WERI-Rb-1 (cell line): Measurements from ENCODE around the gene FAM78B.

Experiments used
- DNase-seq: peaks from one replicate; pipeline ENCODE4 v3.0.0-alpha.2; 2020
- H3K27ac ChIP-seq: fragments of 250-450 bp; sonication (Bioruptor Pico); 2 replicates; pipeline ENCODE4 v1.5.1; 2020; ENCODE audit warnings: mild to moderate bottlenecking, moderate library complexity
- H3K27me3 ChIP-seq: fragments of 250-450 bp; sonication (Bioruptor Pico); 2 replicates; pipeline ENCODE4 v1.5.1; 2021; ENCODE audit warnings: mild to moderate bottlenecking, low read depth, moderate library complexity; ENCODE audit not compliant: insufficient read depth, severe bottlenecking
- H3K36me3 ChIP-seq: fragments of 250-450 bp; sonication (Bioruptor Pico); 2 replicates; pipeline ENCODE4 v1.5.1; 2020; ENCODE audit warnings: mild to moderate bottlenecking, moderate library complexity
- H3K4me3 ChIP-seq: 2 replicates; pipeline ENCODE4 v1.5.1; 2011; ENCODE audit warnings: low read depth, mild to moderate bottlenecking, control low read depth, low read length
- H3K9me3 ChIP-seq: fragments of 250-450 bp; sonication (Bioruptor Pico); 2 replicates; pipeline ENCODE4 v1.5.1; 2021; ENCODE audit warnings: mild to moderate bottlenecking, moderate library complexity; ENCODE audit not compliant: severe bottlenecking
- CTCF ChIP-seq: IDR thresholded peaks from 2 replicates; pipeline ENCODE4 v1.5.1; 2011; ENCODE audit warnings: low read depth, mild to moderate bottlenecking, control low read depth, inconsistent platforms, low read length

The FAM78B gene

GRCh38 chr1:166119471-166119965 lies 47.3 kb downstream of the FAM78B start:
- Histone ChIP-seq H3K4me3 (no peak overlapping the region), H3K27me3 (no peaks in the 10 kb centered on the region), H3K9me3 (no peaks in the 10 kb centered on the region), H3K27ac (no peak overlapping the region), H3K36me3 (no peaks in the 10 kb centered on the region)
- no peak for TF ChIP-seq CTCF
- no peak for DNase-seq

- Histone ChIP-seq H3K9me3 (no peaks in the 10 kb centered on the region), H3K36me3 (no peaks in the 10 kb centered on the region)
- TF ChIP-seq CTCF = no peak
Measured at GRCh38 chr1:166117776-166118175, 49.0 kb downstream of the FAM78B start.

GRCh38 chr1:166116026-166116425 lies 50.8 kb downstream of the FAM78B start:
- no peak for DNase-seq
- Histone ChIP-seq H3K4me3 (no peak overlapping the region), H3K36me3 (no peaks in the 10 kb centered on the region), H3K27ac (no peak overlapping the region), H3K9me3 (no peaks in the 10 kb centered on the region), H3K27me3 (no peaks in the 10 kb centered on the region)
- no peak for TF ChIP-seq CTCF

More at GRCh38 chr1:166117776-166118175, 49.0 kb downstream of the FAM78B start:
- Histone ChIP-seq H3K27ac (no peak overlapping the region), H3K4me3 (no peak overlapping the region), H3K27me3 (no peaks in the 10 kb centered on the region)
- DNase-seq = no peak

GRCh38 chr1:166114419-166114818 lies 52.4 kb downstream of the FAM78B start:
- no peak for TF ChIP-seq CTCF
- Histone ChIP-seq H3K9me3 (no peaks in the 10 kb centered on the region), H3K27me3 (no peaks in the 10 kb centered on the region), H3K4me3 (no peak overlapping the region), H3K27ac (no peak overlapping the region), H3K36me3 (no peaks in the 10 kb centered on the region)
- no peak for DNase-seq

GRCh38 chr1:166113630-166114029 lies 53.2 kb downstream of the FAM78B start:
- no peaks in the 10 kb centered on the region for H3K36me3 ChIP-seq
- no peak overlapping the region for H3K4me3 ChIP-seq
- DNase-seq = no peak
- H3K27me3 ChIP-seq = no peaks in the 10 kb centered on the region
- no peak for TF ChIP-seq CTCF
- H3K27ac ChIP-seq = no peak overlapping the region
- H3K9me3 ChIP-seq = no peaks in the 10 kb centered on the region

- H3K9me3 ChIP-seq = no peaks in the 10 kb centered on the region
Measured at GRCh38 chr1:166113031-166113430, 53.8 kb downstream of the FAM78B start.

More at GRCh38 chr1:166113031-166113430, 53.8 kb downstream of the FAM78B start:
- TF ChIP-seq CTCF = no peak
- DNase-seq = no peak
- Histone ChIP-seq H3K27ac (no peak overlapping the region), H3K27me3 (no peaks in the 10 kb centered on the region), H3K4me3 (no peak overlapping the region), H3K36me3 (no peaks in the 10 kb centered on the region)
